IMR-90 (cell line): ENCODE measurements around the gene NXN. TPM values are rescaled to one million over a fixed set of nuclear protein-coding genes. Genes with fewer than 3 reads are reported as not detected.

Experiments
- ATAC-seq: fragments of 200-7000 bp; cut with Tn5 transposase; 2 replicates; pipeline ENCODE4 v1.9.1; 2020; ENCODE audit warnings: low read depth, mild to moderate bottlenecking, moderate library complexity
- BruUV-seq: library from RNA; stranded (reverse); fragments of 400-500 nt; replicated peaks from 2 replicates; lab custom pipeline; 2021; lab: Mats Ljungman, UMichigan
- CTCF ChIA-PET: fragments of 300-600 bp; formaldehyde crosslinking; extraction: SDS; loops from one replicate; lab custom pipeline; 2021; ENCODE audit warnings: antibody characterized with exemption; lab: Yijun Ruan, JAX
- POLR2A ChIA-PET: fragments of 300-600 bp; sonication (Branson Sonifier 250); formaldehyde crosslinking; loops from one replicate; lab custom pipeline; 2022; ENCODE audit warnings: antibody characterized with exemption; ENCODE audit not compliant: unreplicated experiment; lab: Charles Lee
- DNase-seq: peaks from one replicate; pipeline ENCODE4 v3.0.0; 2013
- H2AFZ ChIP-seq: replicated peaks from 2 replicates; pipeline ENCODE3; 2013; ENCODE audit warnings: low read length, mild to moderate bottlenecking; ENCODE audit not compliant: poor library complexity
- H2AK5ac ChIP-seq: 2 replicates; pipeline ENCODE4 v1.6.1; 2013; ENCODE audit warnings: low read depth, low read length, inconsistent platforms
- H2AK9ac ChIP-seq: replicated peaks from 2 replicates; pipeline ENCODE3; 2013; ENCODE audit warnings: mild to moderate bottlenecking, low read depth, low read length, moderate library complexity; ENCODE audit not compliant: poor library complexity
- H2BK120ac ChIP-seq: 2 replicates; pipeline ENCODE4 v1.6.1; 2013; ENCODE audit warnings: low read depth, low read length, inconsistent platforms
- H2BK15ac ChIP-seq: 3 replicates; pipeline ENCODE4 v1.6.1; 2013; ENCODE audit warnings: low read depth, low read length, inconsistent platforms
- H2BK20ac ChIP-seq: 2 replicates; pipeline ENCODE4 v1.6.1; 2013; ENCODE audit warnings: low read depth, mild to moderate bottlenecking, inconsistent platforms, low read length, moderate library complexity
- H2BK5ac ChIP-seq: 2 replicates; pipeline ENCODE4 v1.6.1; 2013; ENCODE audit warnings: mild to moderate bottlenecking, low read depth, low read length, inconsistent platforms; ENCODE audit not compliant: poor library complexity, severe bottlenecking
- H3K14ac ChIP-seq: replicated peaks from 2 replicates; pipeline ENCODE4 v1.6.1; 2013; ENCODE audit warnings: low read depth, low read length, inconsistent platforms
- H3K18ac ChIP-seq: 2 replicates; pipeline ENCODE4 v1.6.1; 2013; ENCODE audit warnings: low read depth, low read length, control low read depth
- H3K23ac ChIP-seq: 2 replicates; pipeline ENCODE4 v1.6.1; 2013; ENCODE audit warnings: low read depth, low read length, inconsistent platforms
- H3K27ac ChIP-seq: 2 replicates; pipeline ENCODE4 v1.5.1; 2013; ENCODE audit warnings: mild to moderate bottlenecking, control low read depth, low read length; ENCODE audit not compliant: insufficient read depth
- H3K27me3 ChIP-seq: 2 replicates; pipeline ENCODE4 v1.6.1; 2013; ENCODE audit warnings: low read length; ENCODE audit not compliant: control insufficient read depth, insufficient read depth
- H3K36me3 ChIP-seq: 2 replicates; pipeline ENCODE4 v1.6.1; 2013; ENCODE audit warnings: low read length, mixed read lengths; ENCODE audit not compliant: control insufficient read depth, insufficient read depth
- H3K4ac ChIP-seq: 2 replicates; pipeline ENCODE4 v1.6.1; 2013; ENCODE audit warnings: low read depth, low read length, inconsistent platforms
- H3K4me1 ChIP-seq: 2 replicates; pipeline ENCODE4 v1.6.1; 2013; ENCODE audit warnings: low read length, mixed read lengths; ENCODE audit not compliant: control insufficient read depth, insufficient read depth
- H3K4me2 ChIP-seq: 2 replicates; pipeline ENCODE4 v1.6.1; 2013; ENCODE audit warnings: low read depth, mild to moderate bottlenecking, control low read depth, low read length, moderate library complexity
- H3K4me3 ChIP-seq: 2 replicates; pipeline ENCODE4 v1.5.1; 2013; ENCODE audit warnings: low read depth, mild to moderate bottlenecking, control low read depth, low read length, moderate library complexity; ENCODE audit not compliant: insufficient read depth
- H3K56ac ChIP-seq: 2 replicates; pipeline ENCODE4 v1.6.1; 2013; ENCODE audit warnings: low read length, inconsistent platforms; ENCODE audit not compliant: insufficient read depth; ENCODE audit errors: extremely low read depth
- H3K79me1 ChIP-seq, 2 experiments: 2 replicates each; pipeline ENCODE4 v1.6.1; 2013; ENCODE audit warnings: low read length in 2 of 2, inconsistent platforms in 1 of 2, low read depth in 1 of 2
- H3K9ac ChIP-seq: 2 replicates; pipeline ENCODE4 v1.6.1; 2013; ENCODE audit warnings: low read depth, low read length, control low read depth
- H3K9me1 ChIP-seq: 2 replicates; pipeline ENCODE4 v1.6.1; 2013; ENCODE audit warnings: low read length, inconsistent platforms; ENCODE audit not compliant: insufficient read depth
- H3K9me3 ChIP-seq: 2 replicates; pipeline ENCODE4 v1.6.1; 2013; ENCODE audit warnings: low read length; ENCODE audit not compliant: control insufficient read depth, insufficient read depth
- H4K20me1 ChIP-seq: 2 replicates; pipeline ENCODE4 v1.6.1; 2013; ENCODE audit warnings: low read length, inconsistent platforms; ENCODE audit not compliant: insufficient read depth
- H4K5ac ChIP-seq: 2 replicates; pipeline ENCODE4 v1.6.1; 2013; ENCODE audit warnings: mild to moderate bottlenecking, low read depth, low read length, control low read depth
- H4K8ac ChIP-seq, 2 experiments: 2 replicates each; pipeline ENCODE4 v1.6.1; 2013; ENCODE audit warnings: low read depth in 2 of 2, low read length in 2 of 2, control low read depth in 1 of 2, inconsistent platforms in 1 of 2
- H4K91ac ChIP-seq: 2 replicates; pipeline ENCODE4 v1.6.1; 2013; ENCODE audit warnings: low read depth, low read length, inconsistent platforms; ENCODE audit not compliant: insufficient read depth
- BHLHE40 ChIP-seq: fragments of 150-350 bp; IDR thresholded peaks from 2 replicates; pipeline ENCODE4 v1.6.1; 2016; ENCODE audit warnings: mild to moderate bottlenecking, low read depth, low read length
- CEBPB ChIP-seq: IDR thresholded peaks from 2 replicates; pipeline ENCODE4 v1.6.1; 2012; ENCODE audit warnings: low read depth, low read length, improper control_type of control experiment
- CHD1 ChIP-seq: IDR thresholded peaks from 2 replicates; pipeline ENCODE4 v1.6.1; 2012; ENCODE audit warnings: low read depth, low read length, improper control_type of control experiment
- CTCF ChIP-seq: conservative IDR thresholded peaks from 2 replicates; pipeline ENCODE4 v1.5.1; 2012; ENCODE audit warnings: mild to moderate bottlenecking, low read depth, low read length, improper control_type of control experiment
- FOS ChIP-seq: fragments of 150-350 bp; IDR thresholded peaks from 2 replicates; pipeline ENCODE4 v1.6.1; 2016; ENCODE audit warnings: low read depth, low read length
- MAFK ChIP-seq: IDR thresholded peaks from 2 replicates; pipeline ENCODE4 v1.6.1; 2012; ENCODE audit warnings: low read depth, low read length, improper control_type of control experiment
- MXI1 ChIP-seq: IDR thresholded peaks from 2 replicates; pipeline ENCODE4 v1.6.1; 2012; ENCODE audit warnings: low read depth, mild to moderate bottlenecking, low read length, moderate library complexity, borderline replicate concordance
- NFE2L2 ChIP-seq: fragments of 150-350 bp; IDR thresholded peaks from 2 replicates; pipeline ENCODE4 v1.6.1; 2016; ENCODE audit warnings: low read depth, mild to moderate bottlenecking, low read length
- POLR2A ChIP-seq: IDR thresholded peaks from 2 replicates; pipeline ENCODE4 v1.6.1; 2012; ENCODE audit warnings: mild to moderate bottlenecking, low read depth, low read length
- RCOR1 ChIP-seq: IDR thresholded peaks from 2 replicates; pipeline ENCODE4 v1.6.1; 2012; ENCODE audit warnings: mild to moderate bottlenecking, low read length, improper control_type of control experiment; ENCODE audit not compliant: insufficient replicate concordance
- RFX5 ChIP-seq: IDR thresholded peaks from 2 replicates; pipeline ENCODE4 v1.8.0; 2012; ENCODE audit warnings: low read depth, mild to moderate bottlenecking, low read length, moderate library complexity
- SMC3 ChIP-seq: fragments of 150-350 bp; IDR thresholded peaks from 2 replicates; pipeline ENCODE4 v1.6.1; 2016; ENCODE audit warnings: low read depth, mild to moderate bottlenecking, antibody characterized with exemption, low read length, moderate library complexity
- USF2 ChIP-seq: fragments of 150-350 bp; IDR thresholded peaks from 2 replicates; pipeline ENCODE4 v1.6.1; 2017; ENCODE audit warnings: mild to moderate bottlenecking, antibody characterized with exemption, low read length, low read depth
- WGBS, 2 experiments: methylation state at CpG; one replicate each; pipeline versions ENCODE4 v1.1.5 to v1.1.7; 2013; ENCODE audit warnings: missing lambda C conversion rate in 2 of 2; ENCODE audit not compliant: insufficient read length in 1 of 2; ENCODE audit errors: extremely low coverage in 2 of 2; 5-methylcytosine and 5-hydroxymethylcytosine counted together
- dilution Hi-C: fragments of 300-500 bp; cut with HindIII; formaldehyde crosslinking; loops from one replicate; pipeline ENCODE4 v1.14.3; 2018; ENCODE audit warnings: low sequenced_read_pairs; ENCODE audit not compliant: unreplicated experiment
- in situ Hi-C: fragments of 300-500 bp; cut with MboI; formaldehyde crosslinking; loops from 3 replicates; pipeline ENCODE4 v1.14.3; 2019; ENCODE audit warnings: low sequenced_read_pairs, inconsistent platforms, mixed read lengths
- intact Hi-C: fragments of 100-400 bp; cut with micrococcal nuclease; formaldehyde crosslinking; loops from 2 replicates; pipeline ENCODE4 v1.10.0; 2022
- polyA plus RNA-seq, 3 experiments: library from polyadenylated mRNA; depleted of rRNA; stranded (reverse); fragments of >200 nt; gene quantifications; 2 replicates each; pipeline ENCODE4 v1.2.3, GENCODE V29; 2012; ENCODE audit warnings: low replicate concordance in 1 of 3
- total RNA-seq: library from RNA; depleted of rRNA; stranded (reverse); fragments of >200 nt; gene quantifications from 2 replicates; pipeline ENCODE4 v1.2.3, GENCODE V29; 2012
- TF ChIP-seq, protein P1 (sequence below): fragments of 150-350 bp; IDR thresholded peaks from 2 replicates; pipeline ENCODE4 v1.6.1; 2016; ENCODE audit warnings: low read depth, mild to moderate bottlenecking, low read length, moderate library complexity, borderline replicate concordance

Gene NXN
- total and polyA plus RNA-seq, 2 of the 4 experiments (the other 2 are of a cell fraction) = 52.5 to 116 TPM

DNA sequence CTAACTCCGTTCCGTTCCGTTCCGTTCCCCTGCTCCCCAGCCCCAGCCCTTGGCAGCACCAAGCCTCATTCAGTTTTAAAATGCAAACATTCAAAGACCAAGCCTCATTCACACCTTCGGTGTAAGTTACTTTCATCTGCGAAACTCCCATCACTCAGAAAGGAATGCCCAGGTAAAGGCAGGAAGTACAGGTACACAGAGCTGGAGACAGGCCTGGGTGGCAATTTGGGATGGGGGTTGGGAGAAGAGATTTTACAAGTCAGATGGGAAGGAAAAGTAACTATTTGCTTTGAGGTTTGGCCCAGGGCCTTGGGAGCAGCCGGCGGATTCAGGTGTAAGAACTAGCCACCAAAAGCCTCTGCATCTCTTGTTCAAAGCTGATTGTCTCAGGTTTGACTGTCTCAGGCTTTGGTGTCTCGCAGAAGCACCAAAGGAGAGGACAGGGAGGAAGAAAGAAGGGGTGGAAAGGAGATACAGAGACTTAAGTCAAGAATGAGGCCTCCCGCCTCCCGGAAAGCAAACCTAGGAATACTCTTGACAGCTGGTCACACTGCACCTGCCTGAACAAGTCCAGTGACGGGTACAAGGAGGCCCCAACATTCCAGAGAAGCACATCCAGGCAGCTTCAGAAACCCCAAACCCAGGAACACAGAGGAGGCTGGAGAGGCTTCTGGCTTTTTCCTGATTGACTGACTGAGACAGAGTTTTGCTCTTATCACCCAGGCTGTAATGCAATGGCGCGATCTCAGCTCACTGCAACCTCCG, 54.7 kb downstream of the NXN start:
- H4K5ac ChIP-seq = peak overlapping the region; percentile 32; the same call in 1 of the 2 replicates
- H3K27ac ChIP-seq = no peak overlapping the region
- no peak overlapping the region for H2BK5ac ChIP-seq
- intact Hi-C loops (no loop called here), dilution Hi-C loops (no loop called here), in situ Hi-C loops (no loop called here)
- H2BK20ac ChIP-seq = peak overlapping the region; percentile 6; the same call in 1 of the 2 replicates
- peak overlapping the region; percentile 48; the same call in 1 of the 2 replicates for H4K91ac ChIP-seq
- CTCF ChIA-PET = interaction anchor here (0.9 kb wide), 1 partner anchor 56 kb away, joined by 3 read pairs; no protein-coding TSS in a partner anchor
- peaks cover 37 to 69% of the 10 kb centered on the region in 2 experiments for H3K79me1 ChIP-seq
- H3K56ac ChIP-seq = no peak overlapping the region
- H3K14ac ChIP-seq = no peak overlapping the region
- H3K4me2 ChIP-seq = no peak overlapping the region
- peaks cover 26% of the 10 kb centered on the region for H3K4me1 ChIP-seq
- no peak overlapping the region for H2BK120ac ChIP-seq
- H3K18ac ChIP-seq = peak overlapping the region; percentile 50; the same call in 1 of the 2 replicates
- H2AFZ ChIP-seq = no peak overlapping the region
- no peak overlapping the region for H4K8ac ChIP-seq
- no peak overlapping the region for H2AK9ac ChIP-seq
- H3K9ac ChIP-seq = no peak overlapping the region
- H3K4ac ChIP-seq = peak overlapping the region; percentile 32; the same call in 1 of the 2 replicates
- H2BK15ac ChIP-seq = no peak overlapping the region; the same call in 2 of the 3 replicates
- no peaks in the 10 kb centered on the region for H3K9me3 ChIP-seq
- peak overlapping the region; percentile 68 for H2AK5ac ChIP-seq
- no peak overlapping the region for H3K23ac ChIP-seq
- DNase-seq (no peak), ATAC-seq (no peak)
- no TSS peak for BruUV-seq
- peaks cover 25% of the 10 kb centered on the region for H3K36me3 ChIP-seq
- peaks cover 19% of the 10 kb centered on the region for H3K9me1 ChIP-seq
- H3K27me3 ChIP-seq = no peaks in the 10 kb centered on the region
- no peak overlapping the region for H3K4me3 ChIP-seq
- H4K20me1 ChIP-seq = peaks cover 43% of the 10 kb centered on the region
- 100% methylated on average over 4 of the region's 15 CpGs; no CpG with 5 or more reads in 1 of the 2 experiments for WGBS, 2 experiments
- POLR2A ChIA-PET = interaction anchor here (0.6 kb wide), 1 partner anchor 1076 kb away, joined by 4 read pairs; no protein-coding TSS in a partner anchor
- TF ChIP-seq FOS (no peak), POLR2A (no peak), BHLHE40 (no peak), CTCF (no peak), USF2 (no peak), RCOR1 (no peak), CHD1 (no peak), MAFK (no peak), MXI1 (no peak), NFE2L2 (no peak), RFX5 (no peak), SMC3 (no peak), CEBPB (no peak)
- TF ChIP-seq, protein P1, sequence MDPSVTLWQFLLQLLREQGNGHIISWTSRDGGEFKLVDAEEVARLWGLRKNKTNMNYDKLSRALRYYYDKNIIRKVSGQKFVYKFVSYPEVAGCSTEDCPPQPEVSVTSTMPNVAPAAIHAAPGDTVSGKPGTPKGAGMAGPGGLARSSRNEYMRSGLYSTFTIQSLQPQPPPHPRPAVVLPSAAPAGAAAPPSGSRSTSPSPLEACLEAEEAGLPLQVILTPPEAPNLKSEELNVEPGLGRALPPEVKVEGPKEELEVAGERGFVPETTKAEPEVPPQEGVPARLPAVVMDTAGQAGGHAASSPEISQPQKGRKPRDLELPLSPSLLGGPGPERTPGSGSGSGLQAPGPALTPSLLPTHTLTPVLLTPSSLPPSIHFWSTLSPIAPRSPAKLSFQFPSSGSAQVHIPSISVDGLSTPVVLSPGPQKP = no peak
